ENCODE data around the gene FLVCR2. TPM values are rescaled to one million over a fixed set of nuclear protein-coding genes. Genes with fewer than 3 reads are reported as not detected.

FLVCR2 gene
- total RNA-seq, 1 donor from 2014 or later = 3.1 TPM

- H3K27me3 Mint-ChIP-seq (ENCODE audit: low read depth, unreplicated experiment) = peaks cover 29% of the 10 kb centered on the region
Observed at GRCh38 chr14:75566321-75566720, 12.1 kb upstream of the FLVCR2 start.

GRCh38 chr14:75566752-75567151, 11.7 kb upstream of the FLVCR2 start:
- H3K27ac ChIP-seq (ENCODE audit: low read depth, low read length) = no peak overlapping the region
- H3K4me2 ChIP-seq (ENCODE audit: low read length) = no peak overlapping the region
- no peaks in the 10 kb centered on the region for H3K79me2 ChIP-seq (ENCODE audit: insufficient read depth, low read length)
- H3K9ac ChIP-seq (ENCODE audit: low read length) = no peak overlapping the region
- no peak for DNase-seq (ENCODE audit: low read depth)
- H3K4me1 Mint-ChIP-seq (ENCODE audit: low read depth, unreplicated experiment) = peaks cover 4% of the 10 kb centered on the region
- no peak for TF ChIP-seq EZH2 (IDR thresholded peaks at IDR 0.05; ENCODE audit: insufficient read depth, low read length)
- no peak for TF ChIP-seq CTCF (IDR thresholded peaks at IDR 0.05; ENCODE audit: insufficient read depth, low read depth, low read length)
- no peak overlapping the region for H3K27ac Mint-ChIP-seq (ENCODE audit: unreplicated experiment)
- no peaks in the 10 kb centered on the region for H3K4me1 ChIP-seq (ENCODE audit: insufficient read depth, low read length)
- no peaks in the 10 kb centered on the region for H4K20me1 ChIP-seq (ENCODE audit: insufficient read depth, low read length)
- H3K27me3 Mint-ChIP-seq (ENCODE audit: low read depth, unreplicated experiment) = peaks cover 31% of the 10 kb centered on the region
- no peak for FAIRE-seq
- peaks cover 3% of the 10 kb centered on the region for H3K9me3 Mint-ChIP-seq (ENCODE audit: unreplicated experiment)
- H3K4me3 Mint-ChIP-seq (ENCODE audit: unreplicated experiment) = no peak overlapping the region
- peaks cover 22% of the 10 kb centered on the region for H3K27me3 ChIP-seq (ENCODE audit: insufficient read depth, low read length)
- no peaks in the 10 kb centered on the region for H3K36me3 ChIP-seq (ENCODE audit: insufficient read depth, low read length)
- H3K9me3 ChIP-seq (ENCODE audit: insufficient read depth, low read depth, low read length) = no peaks in the 10 kb centered on the region
- H3K4me3 ChIP-seq (ENCODE audit: insufficient read depth, low read depth, low read length) = no peak overlapping the region
- H2AFZ ChIP-seq (ENCODE audit: low read depth, low read length) = no peak overlapping the region
- no peaks in the 10 kb centered on the region for H3K36me3 Mint-ChIP-seq (ENCODE audit: low read depth, unreplicated experiment)

More at GRCh38 chr14:75566321-75566720, 12.1 kb upstream of the FLVCR2 start:
- DNase-seq (ENCODE audit: low read depth) (no peak), FAIRE-seq (no peak)
- Histone ChIP-seq H2AFZ (ENCODE audit: low read depth, low read length) (no peak overlapping the region), H3K36me3 (ENCODE audit: insufficient read depth, low read length) (no peaks in the 10 kb centered on the region), H3K79me2 (ENCODE audit: insufficient read depth, low read length) (no peaks in the 10 kb centered on the region), H3K4me2 (ENCODE audit: low read length) (no peak overlapping the region), H3K9ac (ENCODE audit: low read length) (no peak overlapping the region), H3K4me1 (ENCODE audit: insufficient read depth, low read length) (no peaks in the 10 kb centered on the region), H3K27me3 (ENCODE audit: insufficient read depth, low read length) (peaks cover 22% of the 10 kb centered on the region), H3K27ac (ENCODE audit: low read depth, low read length) (no peak overlapping the region), H3K4me3 (ENCODE audit: insufficient read depth, low read depth, low read length) (no peak overlapping the region), H4K20me1 (ENCODE audit: insufficient read depth, low read length) (no peaks in the 10 kb centered on the region), H3K9me3 (ENCODE audit: insufficient read depth, low read depth, low read length) (no peaks in the 10 kb centered on the region)
- peaks cover 3% of the 10 kb centered on the region for H3K9me3 Mint-ChIP-seq (ENCODE audit: unreplicated experiment)
- H3K4me1 Mint-ChIP-seq (ENCODE audit: low read depth, unreplicated experiment) = peaks cover 4% of the 10 kb centered on the region
- H3K27ac Mint-ChIP-seq (ENCODE audit: unreplicated experiment) = peak overlapping the region; percentile 14
- no peak overlapping the region for H3K4me3 Mint-ChIP-seq (ENCODE audit: unreplicated experiment)
- H3K36me3 Mint-ChIP-seq (ENCODE audit: low read depth, unreplicated experiment) = no peaks in the 10 kb centered on the region
- TF ChIP-seq CTCF (IDR thresholded peaks at IDR 0.05; ENCODE audit: insufficient read depth, low read depth, low read length) (no peak), EZH2 (IDR thresholded peaks at IDR 0.05; ENCODE audit: insufficient read depth, low read length) (no peak)

GRCh38 chr14:75568140-75568539, 10.3 kb upstream of the FLVCR2 start:
- no peaks in the 10 kb centered on the region for H3K9me3 ChIP-seq (ENCODE audit: insufficient read depth, low read depth, low read length)
- peaks cover 38% of the 10 kb centered on the region for H3K27me3 Mint-ChIP-seq (ENCODE audit: low read depth, unreplicated experiment)
- H3K79me2 ChIP-seq (ENCODE audit: insufficient read depth, low read length) = no peaks in the 10 kb centered on the region
- H3K27me3 ChIP-seq (ENCODE audit: insufficient read depth, low read length) = peaks cover 29% of the 10 kb centered on the region
- H3K4me1 ChIP-seq (ENCODE audit: insufficient read depth, low read length) = no peaks in the 10 kb centered on the region
- no peak for FAIRE-seq
- H3K27ac Mint-ChIP-seq (ENCODE audit: unreplicated experiment) = no peak overlapping the region
- no peaks in the 10 kb centered on the region for H3K36me3 Mint-ChIP-seq (ENCODE audit: low read depth, unreplicated experiment)
- peaks cover 3% of the 10 kb centered on the region for H3K9me3 Mint-ChIP-seq (ENCODE audit: unreplicated experiment)
- no peaks in the 10 kb centered on the region for H3K36me3 ChIP-seq (ENCODE audit: insufficient read depth, low read length)
- no peak overlapping the region for H3K4me3 ChIP-seq (ENCODE audit: insufficient read depth, low read depth, low read length)
- H3K9ac ChIP-seq (ENCODE audit: low read length) = no peak overlapping the region
- no peak for DNase-seq (ENCODE audit: low read depth)
- H3K27ac ChIP-seq (ENCODE audit: low read depth, low read length) = no peak overlapping the region
- H3K4me1 Mint-ChIP-seq (ENCODE audit: low read depth, unreplicated experiment) = peaks cover 1% of the 10 kb centered on the region
- no peak overlapping the region for H3K4me2 ChIP-seq (ENCODE audit: low read length)
- no peak overlapping the region for H3K4me3 Mint-ChIP-seq (ENCODE audit: unreplicated experiment)
- no peak overlapping the region for H2AFZ ChIP-seq (ENCODE audit: low read depth, low read length)
- H4K20me1 ChIP-seq (ENCODE audit: insufficient read depth, low read length) = no peaks in the 10 kb centered on the region
- TF ChIP-seq CTCF (IDR thresholded peaks at IDR 0.05; ENCODE audit: insufficient read depth, low read depth, low read length) (no peak), EZH2 (IDR thresholded peaks at IDR 0.05; ENCODE audit: insufficient read depth, low read length) (no peak)
